Measurements from ENCODE around the gene GINS3. TPM values are rescaled to one million over a fixed set of nuclear protein-coding genes. Genes with fewer than 3 reads are reported as not detected.

GINS3 gene
- total and polyA plus RNA-seq, 7 experiments from 2014 or later = 0.66 to 13.3 (median 1.7) TPM

DNA sequence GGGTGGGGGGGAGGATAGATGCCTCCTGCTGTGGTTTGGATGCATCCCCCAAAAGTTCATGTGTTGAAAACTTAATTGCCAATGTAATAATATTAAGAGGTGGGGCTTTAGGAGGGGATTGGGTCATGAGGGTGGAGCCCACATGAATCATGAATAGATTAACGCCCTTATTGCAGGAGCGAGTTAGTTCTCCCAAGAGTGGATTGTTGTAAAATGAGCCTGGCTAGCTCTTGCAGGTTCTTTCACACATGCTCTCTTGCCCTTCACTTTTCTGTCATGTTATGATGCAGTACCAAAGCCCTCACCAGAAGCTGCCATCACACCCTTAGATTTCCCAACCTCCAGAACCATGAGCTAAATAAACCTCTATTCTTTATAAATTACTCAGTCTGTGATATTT, 52.0 kb downstream of the GINS3 start:
- Mint-ChIP-seq H3K4me3 (no peak overlapping the region), H3K36me3 (no peaks in the 10 kb centered on the region), H3K4me1 (peaks cover 0 to 2% (median 0%) of the 10 kb centered on the region in 7 donors), H3K9me3 (no peaks in the 10 kb centered on the region), H3K27ac (no peak overlapping the region), H3K27me3 (peaks cover 4 to 26% (median 17%) of the 10 kb centered on the region in 5 donors)
- no peaks in the 10 kb centered on the region for H3K36me3 ChIP-seq (ENCODE audit: control insufficient read depth in 2 of 3, insufficient read depth in 3 of 3, low read length in 3 of 3)
- H3K27ac ChIP-seq (ENCODE audit: low read depth, low read length) = no peak overlapping the region
- no peaks in the 10 kb centered on the region for H3K27me3 ChIP-seq (ENCODE audit: control insufficient read depth in 2 of 2, insufficient read depth in 2 of 2, low read length in 2 of 2)
- H3K4me3 ChIP-seq (ENCODE audit: low read length) = no peak overlapping the region
- ChIA-PET CTCF (no interaction called here), POLR2A (no interaction called here)
- intact Hi-C loops (cut with micrococcal nuclease) = no loop called here
- H3K4me1 ChIP-seq (ENCODE audit: control insufficient read depth in 2 of 2, insufficient read depth in 2 of 2, low read length in 2 of 2) = no peaks in the 10 kb centered on the region
- no peak for DNase-seq
- no peaks in the 10 kb centered on the region for H3K9me3 ChIP-seq (ENCODE audit: control insufficient read depth in 2 of 3, low read length in 3 of 3)
- no peak for ATAC-seq

GRCh38 chr16:58448890-58449289, 56.6 kb downstream of the GINS3 start:
- no peak overlapping the region for H3K4me3 Mint-ChIP-seq
- no peak overlapping the region for H3K27ac Mint-ChIP-seq
- no peak for DNase-seq
- ATAC-seq = no peak
- no peaks in the 10 kb centered on the region for H3K27me3 ChIP-seq (ENCODE audit: control insufficient read depth in 2 of 2, insufficient read depth in 2 of 2, low read length in 2 of 2)
- peaks cover 2 to 35% (median 8%) of the 10 kb centered on the region in 5 donors for H3K27me3 Mint-ChIP-seq
- H3K4me1 ChIP-seq (ENCODE audit: control insufficient read depth in 2 of 2, insufficient read depth in 2 of 2, low read length in 2 of 2) = no peaks in the 10 kb centered on the region
- no peaks in the 10 kb centered on the region for H3K36me3 Mint-ChIP-seq
- no peaks in the 10 kb centered on the region for H3K9me3 ChIP-seq (ENCODE audit: control insufficient read depth in 2 of 3, low read length in 3 of 3)
- no peaks in the 10 kb centered on the region for H3K9me3 Mint-ChIP-seq
- H3K4me3 ChIP-seq (ENCODE audit: low read length) = no peak overlapping the region
- no peak overlapping the region for H3K27ac ChIP-seq (ENCODE audit: low read depth, low read length)
- H3K36me3 ChIP-seq (ENCODE audit: control insufficient read depth in 2 of 3, insufficient read depth in 3 of 3, low read length in 3 of 3) = no peaks in the 10 kb centered on the region
- ChIA-PET POLR2A (no interaction called here), CTCF (no interaction called here)
- intact Hi-C loops (cut with micrococcal nuclease) = no loop called here
- peaks cover 0 to 4% (median 0%) of the 10 kb centered on the region in 7 donors for H3K4me1 Mint-ChIP-seq

DNA sequence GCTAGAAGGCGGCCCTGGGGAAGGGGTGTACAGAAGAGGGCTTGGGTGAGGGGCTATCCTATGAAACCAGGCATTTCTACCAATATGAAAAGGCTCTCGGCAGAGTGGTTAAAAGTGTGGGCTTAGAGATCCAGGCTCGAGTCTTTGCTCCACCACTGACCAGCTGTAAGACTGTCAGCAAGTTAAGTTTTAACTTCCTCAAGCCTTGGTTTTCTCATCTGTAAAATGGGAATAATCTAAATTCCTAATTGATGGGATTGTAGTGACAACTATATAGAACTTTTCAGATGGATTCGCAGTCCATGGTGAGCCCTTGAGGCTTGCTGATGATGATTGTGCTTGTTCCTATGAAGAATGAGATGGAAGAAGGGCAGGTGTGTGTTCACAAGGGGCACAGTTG, 57.0 kb downstream of the GINS3 start:
- Histone ChIP-seq H3K36me3 (ENCODE audit: control insufficient read depth in 2 of 3, insufficient read depth in 3 of 3, low read length in 3 of 3) (no peaks in the 10 kb centered on the region), H3K27me3 (ENCODE audit: control insufficient read depth in 2 of 2, insufficient read depth in 2 of 2, low read length in 2 of 2) (no peaks in the 10 kb centered on the region), H3K27ac (ENCODE audit: low read depth, low read length) (no peak overlapping the region), H3K4me3 (ENCODE audit: low read length) (no peak overlapping the region), H3K4me1 (ENCODE audit: control insufficient read depth in 2 of 2, insufficient read depth in 2 of 2, low read length in 2 of 2) (no peaks in the 10 kb centered on the region), H3K9me3 (ENCODE audit: control insufficient read depth in 2 of 3, low read length in 3 of 3) (no peaks in the 10 kb centered on the region)
- H3K4me3 Mint-ChIP-seq = no peak overlapping the region
- POLR2A ChIA-PET = no interaction called here
- H3K27me3 Mint-ChIP-seq = peaks cover 6 to 34% (median 12%) of the 10 kb centered on the region in 5 donors
- ATAC-seq (no peak), DNase-seq (no peak)
- no peaks in the 10 kb centered on the region for H3K36me3 Mint-ChIP-seq
- no peak overlapping the region for H3K27ac Mint-ChIP-seq
- peaks cover 0 to 4% (median 0%) of the 10 kb centered on the region in 7 donors for H3K4me1 Mint-ChIP-seq
- intact Hi-C loops (cut with micrococcal nuclease) = no loop called here
- no peaks in the 10 kb centered on the region for H3K9me3 Mint-ChIP-seq
- CTCF ChIA-PET = no interaction called here

DNA sequence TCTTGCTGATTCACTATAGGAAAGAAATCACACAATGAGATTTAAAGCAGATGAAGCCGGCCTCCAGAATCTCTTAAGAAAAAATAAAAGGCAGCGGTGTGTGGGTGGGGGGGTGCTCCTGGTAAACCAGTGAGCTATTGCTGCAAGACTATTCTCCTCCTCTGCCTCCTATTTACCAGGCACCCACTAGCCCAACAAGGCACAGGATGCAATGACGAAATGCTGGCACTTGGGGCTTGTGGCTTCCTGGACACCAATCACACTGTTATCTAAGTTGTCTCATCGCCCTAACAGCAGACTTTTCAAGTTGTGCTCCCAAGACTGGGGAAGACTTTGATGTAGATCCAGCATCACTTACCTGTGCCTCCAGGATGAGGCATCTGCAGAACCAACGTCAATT, 57.5 kb downstream of the GINS3 start:
- Mint-ChIP-seq H3K9me3 (no peaks in the 10 kb centered on the region), H3K4me3 (no peak overlapping the region), H3K27me3 (peaks cover 10 to 36% (median 15%) of the 10 kb centered on the region in 5 donors), H3K36me3 (no peaks in the 10 kb centered on the region), H3K4me1 (peaks cover 0 to 4% (median 0%) of the 10 kb centered on the region in 7 donors), H3K27ac (no peak overlapping the region)
- H3K27ac ChIP-seq (ENCODE audit: low read depth, low read length) = no peak overlapping the region
- no peaks in the 10 kb centered on the region for H3K36me3 ChIP-seq (ENCODE audit: control insufficient read depth in 2 of 3, insufficient read depth in 3 of 3, low read length in 3 of 3)
- ChIA-PET POLR2A (no interaction called here), CTCF (no interaction called here)
- ATAC-seq (peak; percentile 38), DNase-seq (no peak)
- H3K4me1 ChIP-seq (ENCODE audit: control insufficient read depth in 2 of 2, insufficient read depth in 2 of 2, low read length in 2 of 2) = no peaks in the 10 kb centered on the region
- no peaks in the 10 kb centered on the region for H3K27me3 ChIP-seq (ENCODE audit: control insufficient read depth in 2 of 2, insufficient read depth in 2 of 2, low read length in 2 of 2)
- H3K9me3 ChIP-seq (ENCODE audit: control insufficient read depth in 2 of 3, low read length in 3 of 3) = no peaks in the 10 kb centered on the region
- intact Hi-C loops (cut with micrococcal nuclease) = no loop called here
- no peak overlapping the region for H3K4me3 ChIP-seq (ENCODE audit: low read length)

DNA sequence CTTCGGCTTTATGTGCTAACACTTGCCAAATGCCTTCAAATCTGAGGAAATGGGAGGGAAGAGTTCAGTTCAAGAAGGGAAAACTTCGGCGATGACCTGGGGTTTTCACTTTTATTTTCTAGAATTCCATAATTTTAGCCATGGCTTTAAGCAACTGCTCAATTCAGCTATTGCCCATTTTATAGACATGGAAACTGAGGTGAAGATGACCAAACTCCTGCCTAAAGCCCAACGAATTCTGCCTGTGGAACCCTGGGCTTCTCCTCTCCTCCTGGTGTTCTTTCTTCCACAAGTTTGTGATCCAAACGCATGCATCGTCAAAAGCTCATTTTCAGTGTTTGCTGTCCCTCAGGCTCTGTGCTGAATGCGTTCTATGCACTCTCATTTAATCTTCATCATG, 58.3 kb downstream of the GINS3 start:
- Mint-ChIP-seq H3K4me3 (no peak overlapping the region), H3K27me3 (peaks cover 12 to 41% (median 15%) of the 10 kb centered on the region in 5 donors), H3K9me3 (no peaks in the 10 kb centered on the region), H3K27ac (no peak overlapping the region), H3K4me1 (peaks cover 0 to 4% (median 0%) of the 10 kb centered on the region in 7 donors), H3K36me3 (no peaks in the 10 kb centered on the region)
- Histone ChIP-seq H3K27me3 (ENCODE audit: control insufficient read depth in 2 of 2, insufficient read depth in 2 of 2, low read length in 2 of 2) (no peaks in the 10 kb centered on the region), H3K27ac (ENCODE audit: low read depth, low read length) (no peak overlapping the region), H3K9me3 (ENCODE audit: control insufficient read depth in 2 of 3, low read length in 3 of 3) (no peaks in the 10 kb centered on the region), H3K4me3 (ENCODE audit: low read length) (no peak overlapping the region), H3K4me1 (ENCODE audit: control insufficient read depth in 2 of 2, insufficient read depth in 2 of 2, low read length in 2 of 2) (no peaks in the 10 kb centered on the region), H3K36me3 (ENCODE audit: control insufficient read depth in 2 of 3, insufficient read depth in 3 of 3, low read length in 3 of 3) (no peaks in the 10 kb centered on the region)
- intact Hi-C loops (cut with micrococcal nuclease) = no loop called here
- ATAC-seq = no peak
- ChIA-PET CTCF (interaction anchor here (0.8 kb wide), 1 partner anchor 11 kb away, joined by 3 read pairs; no protein-coding TSS in a partner anchor), POLR2A (no interaction called here)
- no peak for DNase-seq

GRCh38 chr16:58451265-58451689, 59.0 kb downstream of the GINS3 start:
- CTCF ChIA-PET = no interaction called here
- Mint-ChIP-seq H3K27ac (peak overlapping the region in 1 of 9 donors; percentile 86), H3K9me3 (no peaks in the 10 kb centered on the region), H3K4me1 (peaks cover 0 to 4% (median 0%) of the 10 kb centered on the region in 7 donors), H3K27me3 (peaks cover 12 to 41% (median 15%) of the 10 kb centered on the region in 5 donors), H3K4me3 (no peak overlapping the region), H3K36me3 (no peaks in the 10 kb centered on the region)
- Histone ChIP-seq H3K27ac (ENCODE audit: low read depth, low read length) (no peak overlapping the region), H3K4me3 (ENCODE audit: low read length) (no peak overlapping the region), H3K36me3 (ENCODE audit: control insufficient read depth in 2 of 3, insufficient read depth in 3 of 3, low read length in 3 of 3) (no peaks in the 10 kb centered on the region), H3K4me1 (ENCODE audit: control insufficient read depth in 2 of 2, insufficient read depth in 2 of 2, low read length in 2 of 2) (no peaks in the 10 kb centered on the region), H3K27me3 (ENCODE audit: control insufficient read depth in 2 of 2, insufficient read depth in 2 of 2, low read length in 2 of 2) (no peaks in the 10 kb centered on the region), H3K9me3 (ENCODE audit: control insufficient read depth in 2 of 3, low read length in 3 of 3) (no peaks in the 10 kb centered on the region)
- POLR2A ChIA-PET = no interaction called here
- no peak for DNase-seq
- intact Hi-C loops (cut with micrococcal nuclease) = no loop called here
- no peak for ATAC-seq

DNA sequence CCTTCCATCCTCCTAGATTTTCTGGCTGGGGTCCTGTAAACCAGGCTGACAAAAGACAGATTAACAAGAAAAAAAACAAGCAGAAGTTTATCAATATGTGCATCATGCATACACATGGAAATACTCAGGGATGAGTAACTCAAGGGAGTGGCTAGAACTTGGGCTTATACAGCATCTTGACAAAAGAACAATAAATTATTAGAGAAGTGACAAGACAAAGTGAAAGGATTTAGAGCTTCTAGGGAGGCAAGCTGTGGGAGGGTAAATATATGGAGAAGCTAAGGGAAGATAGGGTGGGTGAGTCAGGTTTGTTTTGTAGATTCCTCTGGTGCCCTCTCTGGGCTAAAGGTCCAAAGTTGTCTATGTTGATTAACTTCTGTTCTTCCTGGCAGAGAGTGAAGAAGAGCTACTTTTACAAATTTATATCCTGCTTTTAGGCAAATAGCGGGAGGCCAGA, 59.7 kb downstream of the GINS3 start:
- ATAC-seq = peak; percentile 16
- no peak overlapping the region for H3K27ac Mint-ChIP-seq
- H3K27ac ChIP-seq (ENCODE audit: low read depth, low read length) = no peak overlapping the region
- no peak for DNase-seq
- H3K36me3 Mint-ChIP-seq = no peaks in the 10 kb centered on the region
- H3K27me3 Mint-ChIP-seq = peaks cover 12 to 41% (median 15%) of the 10 kb centered on the region in 5 donors
- ChIA-PET CTCF (no interaction called here), POLR2A (no interaction called here)
- no peak overlapping the region for H3K4me3 Mint-ChIP-seq
- H3K4me3 ChIP-seq (ENCODE audit: low read length) = no peak overlapping the region
- H3K27me3 ChIP-seq (ENCODE audit: control insufficient read depth in 2 of 2, insufficient read depth in 2 of 2, low read length in 2 of 2) = no peaks in the 10 kb centered on the region
- no peaks in the 10 kb centered on the region for H3K4me1 ChIP-seq (ENCODE audit: control insufficient read depth in 2 of 2, insufficient read depth in 2 of 2, low read length in 2 of 2)
- H3K9me3 Mint-ChIP-seq = no peaks in the 10 kb centered on the region
- intact Hi-C loops (cut with micrococcal nuclease) = no loop called here
- H3K9me3 ChIP-seq (ENCODE audit: control insufficient read depth in 2 of 3, low read length in 3 of 3) = no peaks in the 10 kb centered on the region
- H3K36me3 ChIP-seq (ENCODE audit: control insufficient read depth in 2 of 3, insufficient read depth in 3 of 3, low read length in 3 of 3) = no peaks in the 10 kb centered on the region
- H3K4me1 Mint-ChIP-seq = peaks cover 0 to 4% (median 0%) of the 10 kb centered on the region in 7 donors

Data from naive thymus-derived CD4-positive, alpha-beta T cell (primary cell).